GM13977 (cell line): Measurements from ENCODE around the gene COMP.
"Not testable (repeated sequence)": the region's sequence is repeated elsewhere in the genome, so short reads cannot be mapped to it uniquely, and the experiment has no call there.

ENCODE experiments used
- DNase-seq: peaks from one replicate; pipeline ENCODE4 v3.0.0; 2012; ENCODE audit warnings: low spot score
- in situ Hi-C: fragments of 300-500 bp; cut with MboI; formaldehyde crosslinking; loops from one replicate; pipeline ENCODE4 v1.12.0; 2022; ENCODE audit warnings: low sequenced_read_pairs, low pct_unique_long_range_greater_than_20kb, mixed read lengths, inconsistent platforms; ENCODE audit not compliant: unreplicated experiment
- TF ChIP-seq, protein P1 (sequence below): IDR thresholded peaks from 2 replicates; pipeline ENCODE4 v1.5.1; 2012; ENCODE audit warnings: mild to moderate bottlenecking, control low read depth; ENCODE audit not compliant: insufficient read depth; ENCODE audit errors: extremely low read depth, missing control alignments

The COMP gene

DNA sequence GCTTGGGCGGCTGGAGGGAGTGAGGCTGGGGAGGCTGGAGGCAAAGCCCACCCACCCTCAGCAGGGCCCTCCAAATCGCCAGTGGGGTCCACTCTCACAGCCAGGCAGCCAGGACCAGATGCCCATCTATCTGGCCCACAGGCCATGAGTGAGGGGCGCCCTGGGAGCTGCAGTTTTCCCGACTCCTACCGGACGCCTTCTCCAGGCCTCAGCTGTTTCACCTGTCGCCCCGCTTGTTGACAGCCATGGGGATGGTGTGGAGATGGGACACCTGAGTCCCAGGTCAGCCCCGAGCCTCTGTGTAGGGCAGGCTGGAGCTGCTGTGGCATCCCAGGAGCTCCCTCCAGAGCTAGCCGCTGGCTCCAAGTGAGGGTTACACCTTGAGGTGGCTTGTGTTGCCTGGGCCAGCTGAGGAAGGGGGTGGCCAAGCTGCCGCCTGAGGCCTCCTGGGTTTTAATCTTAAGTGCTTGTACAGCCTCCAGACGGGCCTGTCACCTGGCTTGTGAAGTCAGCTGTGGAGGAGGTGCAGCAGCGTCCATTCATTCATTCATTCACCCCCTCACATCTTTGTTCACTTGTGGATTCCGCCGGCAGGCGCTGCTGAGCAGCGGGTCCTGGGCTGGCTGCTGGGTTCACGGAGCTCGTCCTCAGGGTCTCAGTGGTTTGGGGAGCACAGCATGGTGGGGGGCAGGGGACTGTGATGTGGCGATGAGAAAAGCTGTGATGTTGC lies 52.0 kb downstream of the COMP start:
- in situ Hi-C loops, result no loop called here
- TF ChIP-seq, protein P1, sequence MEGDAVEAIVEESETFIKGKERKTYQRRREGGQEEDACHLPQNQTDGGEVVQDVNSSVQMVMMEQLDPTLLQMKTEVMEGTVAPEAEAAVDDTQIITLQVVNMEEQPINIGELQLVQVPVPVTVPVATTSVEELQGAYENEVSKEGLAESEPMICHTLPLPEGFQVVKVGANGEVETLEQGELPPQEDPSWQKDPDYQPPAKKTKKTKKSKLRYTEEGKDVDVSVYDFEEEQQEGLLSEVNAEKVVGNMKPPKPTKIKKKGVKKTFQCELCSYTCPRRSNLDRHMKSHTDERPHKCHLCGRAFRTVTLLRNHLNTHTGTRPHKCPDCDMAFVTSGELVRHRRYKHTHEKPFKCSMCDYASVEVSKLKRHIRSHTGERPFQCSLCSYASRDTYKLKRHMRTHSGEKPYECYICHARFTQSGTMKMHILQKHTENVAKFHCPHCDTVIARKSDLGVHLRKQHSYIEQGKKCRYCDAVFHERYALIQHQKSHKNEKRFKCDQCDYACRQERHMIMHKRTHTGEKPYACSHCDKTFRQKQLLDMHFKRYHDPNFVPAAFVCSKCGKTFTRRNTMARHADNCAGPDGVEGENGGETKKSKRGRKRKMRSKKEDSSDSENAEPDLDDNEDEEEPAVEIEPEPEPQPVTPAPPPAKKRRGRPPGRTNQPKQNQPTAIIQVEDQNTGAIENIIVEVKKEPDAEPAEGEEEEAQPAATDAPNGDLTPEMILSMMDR, result no peak
- no peak for DNase-seq

DNA sequence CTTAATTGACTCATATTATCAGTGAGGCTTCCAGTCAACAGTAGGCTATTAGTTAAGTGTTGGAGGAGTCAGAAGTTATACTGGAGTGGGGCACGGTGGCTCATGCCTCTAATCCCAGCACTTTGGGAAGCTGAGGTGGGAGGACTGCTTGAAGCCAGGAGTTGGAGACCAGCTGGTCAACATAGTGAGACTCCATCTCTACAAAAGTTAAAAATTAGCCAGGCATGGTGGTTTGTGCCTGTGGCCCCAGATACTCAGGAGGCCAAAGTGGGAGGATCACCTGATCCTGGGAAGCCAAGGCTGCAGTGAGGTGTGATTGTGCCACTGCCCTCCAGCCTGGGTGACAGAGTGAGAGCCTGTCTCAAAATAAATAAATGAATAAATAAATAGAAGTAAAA lies 53.2 kb downstream of the COMP start:
- TF ChIP-seq, protein P1, result no peak
- no peak for DNase-seq
- in situ Hi-C loops, result no loop called here

- in situ Hi-C loops, result no loop called here
- TF ChIP-seq, protein P1, result no peak
- DNase-seq, result no peak
Observed at GRCh38 chr19:18737337-18737953, 53.7 kb downstream of the COMP start.

- TF ChIP-seq, protein P1, result no peak
- DNase-seq, result no peak
- in situ Hi-C loops, result no loop called here
Observed at GRCh38 chr19:18736415-18737336, 54.4 kb downstream of the COMP start.

DNA sequence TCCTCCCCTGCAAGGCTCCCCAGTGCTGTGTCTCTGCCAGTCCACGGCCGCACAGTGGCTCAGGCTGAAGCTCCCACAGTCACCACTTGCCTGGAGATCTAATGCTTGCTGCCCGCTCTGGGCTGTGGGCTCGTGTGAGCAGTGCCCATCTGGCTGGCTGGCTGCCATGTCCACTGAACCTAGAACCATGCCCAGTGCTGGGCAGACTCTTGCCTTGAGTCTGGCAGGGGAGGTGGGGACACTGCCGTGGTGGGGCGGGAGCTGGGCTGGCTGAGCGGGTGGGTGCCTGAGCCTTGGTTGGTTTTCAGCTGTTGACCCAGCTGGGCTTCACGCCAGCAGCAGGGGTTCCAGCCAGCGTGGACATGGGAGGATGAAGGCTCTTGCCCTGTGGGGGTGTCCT lies 55.4 kb downstream of the COMP start:
- TF ChIP-seq, protein P1, result no peak
- in situ Hi-C loops, result no loop called here
- DNase-seq, result no peak

DNA sequence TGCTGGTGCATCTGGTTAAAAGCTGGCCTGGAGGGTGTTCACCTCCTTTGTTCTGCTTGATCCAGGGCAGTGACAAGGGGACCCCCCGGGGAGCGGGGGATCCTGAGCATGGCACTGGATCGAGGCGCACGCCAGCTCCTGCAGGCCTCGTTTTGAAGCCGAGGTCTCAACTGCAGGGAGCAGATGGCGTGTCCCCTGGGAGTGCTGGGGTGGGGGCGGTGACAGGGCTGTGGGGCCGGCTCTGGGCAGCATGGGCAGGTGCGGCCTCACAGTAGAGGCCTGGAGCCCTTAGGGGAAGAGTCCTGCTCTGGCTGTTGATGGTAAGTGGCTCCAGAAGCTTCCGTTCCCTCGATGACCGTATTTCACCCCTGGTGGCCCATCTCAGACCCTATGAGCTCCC lies 55.8 kb downstream of the COMP start:
- in situ Hi-C loops, result no loop called here
- TF ChIP-seq, protein P1, result no peak
- no peak for DNase-seq

- DNase-seq, in situ Hi-C loops: not testable (repeated sequence)
Observed at GRCh38 chr19:18733762-18734332, 57.3 kb downstream of the COMP start.
